Measurements from ENCODE around the gene ANKRD35. TPM values are rescaled to one million over a fixed set of nuclear protein-coding genes. Genes with fewer than 3 reads are reported as not detected.
"Not testable (repeated sequence)": the region's sequence is repeated elsewhere in the genome, so short reads cannot be mapped to it uniquely, and the experiment has no call there.

ANKRD35 gene
- total RNA-seq, 2 donors from 2014 or later = 0.39 to 0.41 TPM

DNA sequence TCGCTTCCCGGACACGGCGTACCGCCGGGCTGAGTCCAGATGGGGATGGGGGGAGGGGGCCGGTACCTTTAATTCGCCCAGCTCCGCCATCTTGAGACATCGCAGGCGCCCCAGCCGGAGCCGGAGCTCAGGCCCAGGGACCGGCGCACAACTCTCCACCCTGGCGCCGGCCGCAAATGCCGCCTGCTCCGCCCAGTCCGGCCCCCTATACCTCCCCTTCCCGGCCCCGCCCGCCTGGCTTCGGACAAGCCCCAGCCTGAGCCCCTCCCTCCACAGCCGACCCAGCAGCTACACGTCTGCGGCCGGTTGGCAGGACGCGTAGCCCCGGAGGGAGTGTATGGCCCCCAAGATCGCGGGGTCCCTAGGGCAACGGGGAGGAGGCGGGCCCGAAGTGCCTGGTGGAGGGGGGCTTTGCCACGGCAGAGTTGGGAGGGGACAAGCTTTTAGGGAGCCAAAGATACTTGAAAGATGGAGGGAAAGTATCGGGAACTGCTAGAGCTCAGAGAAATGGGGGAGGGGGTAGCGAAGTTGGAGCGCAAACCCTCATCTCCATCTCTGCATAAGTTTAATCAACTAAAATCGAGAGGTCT lies 26.7 kb downstream of the ANKRD35 start, which contains the start of gene PIAS3:
TSS of gene PIAS3 (minus strand) at position 181 of the 590 bp plus-strand sequence. CDS start at position 90, 91 bp downstream.
- peak within 1 kb of the TSS; percentile 92 to 98 for H3K4me3 Mint-ChIP-seq
- H3K4me1 Mint-ChIP-seq (ENCODE audit: low read depth) = peaks cover 14% of the 10 kb centered on the region
- H3K36me3 Mint-ChIP-seq (ENCODE audit: insufficient read depth in 2 of 2) = peaks cover 3 to 13% of the 10 kb centered on the region in 2 donors
- H3K27ac Mint-ChIP-seq = peak within 1 kb of the TSS; percentile 72
- H3K27me3 Mint-ChIP-seq (ENCODE audit: low read depth) = no peaks in the 10 kb centered on the region
- peak; percentile 94 to 95 for DNase-seq
- ATAC-seq (replicated peaks in 1 of 2) = peak; percentile 91 to 92
- H3K9me3 Mint-ChIP-seq = no peaks in the 10 kb centered on the region

DNA sequence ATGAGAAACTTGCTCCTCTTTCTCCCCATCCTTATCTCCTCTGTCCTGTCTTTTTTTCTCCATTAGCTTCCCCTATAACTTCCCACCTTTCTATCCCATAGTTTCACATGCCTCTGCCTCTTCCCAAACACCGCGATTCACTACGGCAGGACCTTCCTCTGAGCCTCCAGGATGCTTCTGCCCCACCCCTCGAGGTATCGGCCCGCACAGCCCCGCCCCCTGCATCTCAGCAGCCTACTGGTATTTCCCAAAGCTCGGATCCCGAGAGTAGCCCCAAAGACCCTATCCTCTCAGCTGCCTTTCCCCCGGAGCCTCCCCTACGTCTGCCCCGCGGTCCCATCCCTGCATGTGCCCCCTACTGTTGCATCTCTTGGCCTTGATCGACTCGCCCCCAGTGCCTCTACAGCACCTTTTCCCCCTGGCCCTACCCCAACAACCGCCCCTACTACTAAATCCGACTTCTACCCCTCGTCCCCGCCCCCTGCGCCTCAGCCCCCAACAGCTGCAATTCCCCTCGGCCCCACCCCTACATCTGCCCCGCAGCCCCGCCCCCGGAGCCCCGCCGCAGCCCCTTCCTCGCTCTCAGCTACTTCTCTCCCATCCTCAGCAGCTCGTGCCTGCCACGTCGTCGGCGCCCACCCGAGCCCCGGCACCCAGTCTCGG lies 27.3 kb downstream of the ANKRD35 start:
- H3K4me3 Mint-ChIP-seq = peak overlapping the region; percentile 92 to 98

DNA sequence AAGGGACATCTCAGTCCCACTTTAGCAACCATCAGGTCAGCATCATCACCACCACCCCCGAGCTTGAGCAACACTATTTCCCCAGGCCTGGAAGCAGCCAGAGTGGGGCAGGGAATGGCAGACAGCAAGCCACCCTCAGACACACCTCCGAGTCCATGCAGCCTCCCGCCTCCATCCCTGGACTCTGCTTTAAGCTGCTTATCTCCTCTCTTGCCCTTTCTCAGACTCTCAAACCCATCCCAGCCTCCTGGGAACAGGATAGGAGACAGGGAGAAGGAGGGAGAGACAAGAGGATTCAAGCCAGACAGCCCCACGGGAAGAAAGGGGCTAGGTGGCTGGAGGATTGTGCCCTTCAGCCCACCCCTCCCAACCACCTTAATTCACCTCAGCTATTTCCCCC lies 28.5 kb downstream of the ANKRD35 start:
- H3K27me3 Mint-ChIP-seq (ENCODE audit: low read depth) = no peaks in the 10 kb centered on the region
- peaks cover 14% of the 10 kb centered on the region for H3K4me1 Mint-ChIP-seq (ENCODE audit: low read depth)
- H3K9me3 Mint-ChIP-seq = no peaks in the 10 kb centered on the region
- H3K4me3 Mint-ChIP-seq = peak overlapping the region in 1 of 2 donors; percentile 6
- ATAC-seq (replicated peaks in 1 of 2) = no peak
- DNase-seq = no peak
- no peak overlapping the region for H3K27ac Mint-ChIP-seq
- peaks cover 3 to 15% of the 10 kb centered on the region in 2 donors for H3K36me3 Mint-ChIP-seq (ENCODE audit: insufficient read depth in 2 of 2)

More for the DNA sequence above, 27.3 kb downstream of the ANKRD35 start:
- H3K9me3 Mint-ChIP-seq = no peaks in the 10 kb centered on the region
- peak; percentile 59 to 66 for ATAC-seq (replicated peaks in 1 of 2)
- H3K27ac Mint-ChIP-seq = peak overlapping the region; percentile 72
- no peaks in the 10 kb centered on the region for H3K27me3 Mint-ChIP-seq (ENCODE audit: low read depth)
- peak; percentile 59 to 78 for DNase-seq
- peaks cover 3 to 13% of the 10 kb centered on the region in 2 donors for H3K36me3 Mint-ChIP-seq (ENCODE audit: insufficient read depth in 2 of 2)
- peaks cover 14% of the 10 kb centered on the region for H3K4me1 Mint-ChIP-seq (ENCODE audit: low read depth)

DNA sequence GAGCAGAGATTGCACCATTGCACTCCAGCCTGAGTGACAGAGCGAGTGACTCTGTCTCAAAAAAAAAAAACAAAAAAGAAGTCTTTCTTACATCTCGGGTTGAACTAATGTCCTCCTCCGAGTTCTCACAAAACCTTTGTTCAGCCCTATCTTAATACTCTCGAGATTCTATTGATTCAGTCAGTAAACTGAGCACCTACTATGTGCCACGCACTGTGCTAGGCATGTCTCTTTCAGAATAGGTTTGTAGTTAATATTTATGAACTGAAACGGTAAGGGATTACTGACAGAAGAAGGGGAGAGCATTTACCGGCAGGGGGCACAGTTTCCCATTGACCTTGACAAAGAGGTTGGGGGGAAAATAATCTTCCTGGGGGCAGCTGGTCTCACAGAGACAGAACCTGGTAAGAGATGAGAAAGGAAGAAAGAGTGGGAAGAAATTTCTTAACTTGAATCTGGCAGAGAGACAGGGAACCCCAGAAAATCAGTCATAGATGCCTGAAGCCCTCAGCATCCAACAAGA lies 30.2 kb downstream of the ANKRD35 start:
- H3K4me3 Mint-ChIP-seq = no peak overlapping the region
- no peak overlapping the region for H3K27ac Mint-ChIP-seq

DNA sequence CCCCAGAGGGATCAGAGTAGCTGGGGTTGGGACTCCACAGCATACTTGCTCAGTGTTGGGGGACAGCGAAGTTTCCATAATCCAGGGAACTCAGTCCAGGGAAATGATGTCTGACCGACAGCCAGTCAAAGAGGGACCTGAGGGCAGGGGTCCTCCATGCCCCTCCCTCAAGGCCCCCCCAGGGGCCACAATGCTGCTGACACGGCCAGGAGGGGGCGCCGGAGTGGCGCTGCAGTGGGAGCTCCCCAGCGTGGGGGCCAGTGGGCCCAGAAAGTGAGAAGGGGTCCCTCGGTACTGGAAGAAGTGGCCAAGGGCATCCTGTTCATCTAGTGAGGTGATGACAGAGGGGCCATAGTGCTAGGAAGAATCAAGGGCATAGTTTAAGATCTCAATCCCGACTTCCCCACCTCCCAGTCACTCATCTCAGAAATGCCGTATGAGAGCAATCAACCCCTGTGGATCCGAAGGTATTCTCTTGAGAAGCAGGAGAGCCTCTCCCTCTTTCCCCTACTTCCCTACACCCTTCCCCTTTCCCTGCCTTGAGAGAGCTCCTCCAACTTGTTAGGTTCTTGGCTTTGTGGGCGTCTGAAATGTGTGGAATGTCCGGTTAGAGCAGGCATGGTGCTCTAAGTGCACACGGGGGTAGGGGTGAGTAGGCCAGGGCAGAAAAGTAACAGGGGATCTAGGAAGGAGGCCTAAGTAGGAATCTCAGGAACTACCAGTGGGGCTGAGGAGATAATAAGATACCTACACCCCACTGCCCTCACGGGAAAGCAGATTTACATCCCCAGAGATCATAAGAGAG lies 36.1 kb downstream of the ANKRD35 start:
- H3K27ac Mint-ChIP-seq = no peak overlapping the region
- H3K36me3 Mint-ChIP-seq (ENCODE audit: insufficient read depth in 2 of 2) = peaks cover 0 to 3% of the 10 kb centered on the region in 2 donors
- peak; percentile 25 to 29 for DNase-seq
- no peak overlapping the region for H3K4me3 Mint-ChIP-seq
- peaks cover 14% of the 10 kb centered on the region for H3K4me1 Mint-ChIP-seq (ENCODE audit: low read depth)
- no peak for ATAC-seq (replicated peaks in 1 of 2)
- no peaks in the 10 kb centered on the region for H3K27me3 Mint-ChIP-seq (ENCODE audit: low read depth)
- H3K9me3 Mint-ChIP-seq = no peaks in the 10 kb centered on the region

More for the DNA sequence above, 30.2 kb downstream of the ANKRD35 start:
- DNase-seq (no peak), ATAC-seq (replicated peaks in 1 of 2) (no peak)
- H3K27me3 Mint-ChIP-seq (ENCODE audit: low read depth) = no peaks in the 10 kb centered on the region
- H3K4me1 Mint-ChIP-seq (ENCODE audit: low read depth) = peaks cover 14% of the 10 kb centered on the region
- H3K9me3 Mint-ChIP-seq = no peaks in the 10 kb centered on the region
- H3K36me3 Mint-ChIP-seq (ENCODE audit: insufficient read depth in 2 of 2) = peaks cover 3 to 15% of the 10 kb centered on the region in 2 donors

DNA sequence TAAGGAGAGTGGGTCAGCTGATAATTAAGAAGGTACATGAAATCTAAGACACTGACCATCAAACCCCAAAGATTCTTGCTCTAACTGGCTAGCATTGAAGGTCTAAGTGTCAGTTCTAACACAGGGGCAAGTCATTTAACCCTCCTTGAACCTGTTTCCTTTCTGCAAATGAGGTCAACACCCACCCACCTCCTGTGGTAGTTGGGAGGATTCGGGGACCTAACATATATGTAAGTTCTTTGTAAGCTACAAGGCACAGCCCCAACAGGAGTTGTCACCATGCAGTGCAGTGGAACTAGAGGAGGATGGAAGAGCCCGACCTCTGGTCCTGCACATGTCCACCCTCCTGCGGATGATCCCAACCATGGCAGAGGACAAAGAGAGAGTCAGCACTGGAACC lies 37.8 kb downstream of the ANKRD35 start:
- Mint-ChIP-seq H3K27me3 (ENCODE audit: low read depth) (no peaks in the 10 kb centered on the region), H3K4me1 (ENCODE audit: low read depth) (peaks cover 14% of the 10 kb centered on the region), H3K4me3 (no peak overlapping the region), H3K36me3 (ENCODE audit: insufficient read depth in 2 of 2) (peaks cover 0 to 2% of the 10 kb centered on the region in 2 donors), H3K27ac (no peak overlapping the region), H3K9me3 (no peaks in the 10 kb centered on the region)
- ATAC-seq (replicated peaks in 1 of 2) (no peak), DNase-seq (no peak)

DNA sequence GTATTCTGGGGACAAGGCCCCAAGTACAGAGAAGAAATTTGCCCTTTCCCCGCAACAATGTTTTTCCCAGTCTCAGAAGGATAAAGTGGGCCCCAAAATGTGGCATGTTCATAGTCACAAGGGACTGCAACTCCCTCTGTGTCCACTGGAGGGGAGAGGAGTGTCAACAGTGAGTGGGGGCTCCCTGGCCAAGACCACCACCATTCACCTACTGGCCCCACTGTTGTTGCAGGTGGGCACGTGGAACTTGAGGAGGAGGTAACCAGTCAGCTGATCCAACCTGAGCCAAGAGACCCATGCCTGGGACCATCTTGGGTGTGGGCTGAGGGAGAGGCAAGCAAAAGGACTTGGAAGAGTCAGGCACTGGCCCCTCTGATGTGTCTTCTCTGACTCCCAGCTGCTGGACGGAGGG lies 39.5 kb downstream of the ANKRD35 start:
- Mint-ChIP-seq H3K27ac (no peak overlapping the region), H3K4me1 (ENCODE audit: low read depth) (peaks cover 14% of the 10 kb centered on the region), H3K27me3 (ENCODE audit: low read depth) (no peaks in the 10 kb centered on the region), H3K36me3 (ENCODE audit: insufficient read depth in 2 of 2) (peaks cover 0 to 7% of the 10 kb centered on the region in 2 donors), H3K9me3 (no peaks in the 10 kb centered on the region), H3K4me3 (no peak overlapping the region)
- DNase-seq = peak; percentile 28 to 30
- peak; percentile 36 to 43 for ATAC-seq (replicated peaks in 1 of 2)

DNA sequence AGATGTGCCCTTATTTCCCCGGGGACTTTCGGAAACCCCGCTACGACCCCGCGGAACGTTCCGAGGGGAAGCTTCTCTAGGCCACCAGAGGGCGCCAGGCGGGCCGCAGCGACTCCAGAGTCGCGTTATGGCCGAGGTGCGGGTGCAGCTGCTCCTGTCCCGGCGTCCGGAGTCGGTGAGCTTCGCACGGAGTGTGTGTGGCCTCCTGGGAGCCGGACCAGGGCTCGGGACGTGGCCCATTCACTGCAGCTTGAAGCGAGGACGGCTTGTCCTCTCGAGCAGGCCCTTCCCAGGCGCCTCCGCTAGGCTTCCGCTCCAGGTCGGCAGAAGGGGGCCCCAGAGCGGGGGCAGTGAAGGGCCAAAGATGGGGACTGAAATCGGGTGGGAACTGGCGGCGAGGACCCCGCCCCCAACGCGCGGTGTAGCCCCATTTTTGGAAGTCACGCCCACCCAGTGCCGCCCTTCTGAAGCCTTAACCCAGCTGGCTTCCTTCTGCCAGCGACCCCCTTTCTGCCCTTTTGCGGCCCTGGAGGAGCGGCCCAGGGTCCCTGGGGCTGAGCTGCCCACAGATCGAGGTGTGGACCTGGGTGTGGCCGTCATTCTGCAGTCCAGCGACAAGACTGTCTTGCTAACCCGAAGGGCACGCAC lies 40.0 kb downstream of the ANKRD35 start, which contains the start of gene NUDT17:
TSS of gene NUDT17 (plus strand) at position 117 of the 648 bp plus-strand sequence. CDS start at position 128, 11 bp downstream.
- no peaks in the 10 kb centered on the region for H3K9me3 Mint-ChIP-seq
- H3K36me3 Mint-ChIP-seq (ENCODE audit: insufficient read depth in 2 of 2) = peaks cover 0 to 7% of the 10 kb centered on the region in 2 donors
- H3K4me3 Mint-ChIP-seq = no peak within 1 kb of the TSS
- no peak within 1 kb of the TSS for H3K27ac Mint-ChIP-seq
- H3K27me3 Mint-ChIP-seq (ENCODE audit: low read depth) = no peaks in the 10 kb centered on the region
- H3K4me1 Mint-ChIP-seq (ENCODE audit: low read depth) = peaks cover 14% of the 10 kb centered on the region
- peak; percentile 82 to 84 for DNase-seq
- peak; percentile 81 to 85 for ATAC-seq (replicated peaks in 1 of 2)

DNA sequence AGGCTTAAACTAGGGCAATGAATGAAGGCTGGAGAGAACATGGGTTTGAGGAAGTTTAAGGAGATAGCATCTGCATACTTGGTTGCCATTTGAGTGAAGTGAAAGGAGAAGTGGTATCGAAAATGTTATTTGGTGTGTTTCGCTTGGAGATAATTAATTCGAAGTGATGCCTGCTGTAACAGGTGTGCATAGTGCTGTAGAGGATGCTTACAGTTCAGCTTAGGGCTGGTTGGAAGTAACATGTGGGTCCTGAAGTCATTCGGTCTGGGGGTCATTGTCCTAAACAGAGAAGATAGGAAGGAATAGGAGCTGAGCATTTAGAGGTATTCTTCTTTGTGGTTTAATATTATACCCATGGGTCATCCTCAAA lies 40.5 kb downstream of the ANKRD35 start:
- Mint-ChIP-seq H3K4me1 (ENCODE audit: low read depth) (peaks cover 14% of the 10 kb centered on the region), H3K27me3 (ENCODE audit: low read depth) (no peaks in the 10 kb centered on the region), H3K4me3 (no peak overlapping the region), H3K9me3 (no peaks in the 10 kb centered on the region), H3K27ac (no peak overlapping the region), H3K36me3 (ENCODE audit: insufficient read depth in 2 of 2) (peaks cover 0 to 7% of the 10 kb centered on the region in 2 donors)
- ATAC-seq (replicated peaks in 1 of 2) = peak; percentile 55 to 57
- no peak for DNase-seq

DNA sequence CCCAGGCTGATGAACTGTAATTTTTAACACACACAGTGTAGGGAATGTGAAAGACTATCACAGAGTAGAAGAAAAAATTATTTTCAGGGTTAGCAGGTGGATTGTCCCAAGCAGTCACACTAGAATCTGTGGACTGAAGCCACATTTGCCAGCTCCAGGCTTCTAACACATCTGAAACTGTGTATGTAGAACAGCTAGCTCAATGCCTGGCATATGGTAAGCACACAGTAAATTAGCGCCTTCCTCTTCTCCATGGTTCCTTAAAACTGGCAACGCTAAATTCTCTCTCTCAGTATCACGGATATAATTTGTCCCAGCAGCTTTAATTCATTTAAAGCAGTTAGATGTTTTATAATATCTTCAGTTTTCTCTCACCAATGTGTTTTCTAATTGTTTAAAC lies 42.6 kb downstream of the ANKRD35 start:
- H3K9me3 Mint-ChIP-seq = no peaks in the 10 kb centered on the region
- H3K27me3 Mint-ChIP-seq (ENCODE audit: low read depth) = no peaks in the 10 kb centered on the region
- H3K36me3 Mint-ChIP-seq (ENCODE audit: insufficient read depth in 2 of 2) = peaks cover 0 to 15% of the 10 kb centered on the region in 2 donors
- no peak for DNase-seq
- H3K27ac Mint-ChIP-seq = no peak overlapping the region
- H3K4me3 Mint-ChIP-seq = no peak overlapping the region
- no peak for ATAC-seq (replicated peaks in 1 of 2)
- peaks cover 14% of the 10 kb centered on the region for H3K4me1 Mint-ChIP-seq (ENCODE audit: low read depth)

DNA sequence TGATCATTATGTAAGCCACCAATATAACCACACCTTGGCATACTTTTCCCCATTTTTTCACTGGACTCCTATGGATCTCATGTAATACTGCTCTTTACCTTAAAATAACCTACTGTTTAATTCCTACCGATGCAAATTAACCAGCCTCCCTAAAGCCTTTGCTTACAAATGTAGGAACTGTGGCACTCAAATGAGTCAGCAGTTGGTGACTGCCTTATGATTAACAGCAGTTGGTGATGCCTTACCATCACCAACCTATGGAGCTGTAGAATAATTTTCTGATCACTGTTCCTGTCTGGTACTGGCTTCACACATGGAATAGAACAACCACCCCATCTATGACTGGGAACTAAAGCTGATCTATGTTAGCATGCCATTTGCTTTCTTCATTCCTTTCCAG lies 48.0 kb downstream of the ANKRD35 start:
- Mint-ChIP-seq H3K4me1 (ENCODE audit: low read depth) (no peaks in the 10 kb centered on the region), H3K27me3 (ENCODE audit: low read depth) (no peaks in the 10 kb centered on the region), H3K36me3 (ENCODE audit: insufficient read depth in 2 of 2) (peaks cover 12 to 39% of the 10 kb centered on the region in 2 donors), H3K27ac (no peak overlapping the region), H3K9me3 (no peaks in the 10 kb centered on the region), H3K4me3 (no peak overlapping the region)
- no peak for ATAC-seq (replicated peaks in 1 of 2)
- DNase-seq = no peak

DNA sequence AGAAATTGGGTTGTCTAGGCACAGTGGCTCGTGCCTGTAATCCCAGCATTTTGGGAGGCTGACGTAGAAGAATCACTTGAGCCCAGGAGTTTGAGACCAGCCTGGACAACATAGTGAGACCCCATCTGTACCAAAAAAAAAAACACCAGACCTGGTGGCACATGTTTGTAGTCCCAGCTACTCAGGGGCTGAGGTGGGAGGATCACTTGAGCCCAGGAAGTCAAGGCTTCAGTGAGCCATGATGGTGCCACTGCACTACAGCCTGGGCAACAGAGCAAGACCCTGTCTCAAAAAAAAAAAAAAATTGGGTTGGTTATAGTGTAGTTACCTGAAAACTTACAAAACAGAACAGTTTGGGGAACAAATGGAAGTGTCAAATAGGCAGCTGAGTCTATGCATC lies 54.9 kb downstream of the ANKRD35 start:
- H3K27ac Mint-ChIP-seq; H3K9me3 Mint-ChIP-seq; H3K27me3 Mint-ChIP-seq (ENCODE audit: low read depth); ATAC-seq (replicated peaks in 1 of 2); DNase-seq; H3K4me3 Mint-ChIP-seq: not testable (repeated sequence)
- Mint-ChIP-seq H3K36me3 (ENCODE audit: insufficient read depth in 2 of 2) (peaks cover 36 to 66% of the 10 kb centered on the region in 2 donors), H3K4me1 (ENCODE audit: low read depth) (peaks cover 36% of the 10 kb centered on the region)
